Immature natural killer cell (primary cell): Measurements from ENCODE around the gene TNP2. TPM values are rescaled to one million over a fixed set of nuclear protein-coding genes. Genes with fewer than 3 reads are reported as not detected.
"Not testable (repeated sequence)": the region's sequence is repeated elsewhere in the genome, so short reads cannot be mapped to it uniquely, and the experiment has no call there.

Source experiments
- DNase-seq, 3 donors: peaks; one replicate each; pipeline ENCODE4 v3.0.0; 2022; ENCODE audit warnings: mixed read lengths in 1 of 3
- H3K27ac Mint-ChIP-seq, 6 donors: one replicate each; pipeline ENCODE4 v1.8.0; 2020; ENCODE audit warnings: mixed read lengths in 6 of 6, mild to moderate bottlenecking in 5 of 6, inconsistent platforms in 4 of 6, moderate library complexity in 3 of 6
- H3K27me3 Mint-ChIP-seq, 3 donors: one replicate each; pipeline ENCODE4 v1.8.0; 2020 to 2021; ENCODE audit warnings: low read depth in 3 of 3, mild to moderate bottlenecking in 3 of 3, mixed read lengths in 3 of 3, moderate library complexity in 3 of 3, inconsistent platforms in 1 of 3
- H3K36me3 Mint-ChIP-seq, 3 donors: one replicate each; pipeline ENCODE4 v1.8.0; 2020; ENCODE audit warnings: mixed read lengths in 3 of 3, inconsistent platforms in 2 of 3, mild to moderate bottlenecking in 2 of 3
- H3K4me1 Mint-ChIP-seq, 2 donors: one replicate each; pipeline ENCODE4 v1.8.0; 2020; ENCODE audit warnings: inconsistent platforms in 2 of 2, mild to moderate bottlenecking in 2 of 2, mixed read lengths in 2 of 2, moderate library complexity in 1 of 2
- H3K4me3 Mint-ChIP-seq, 5 donors: one replicate each; pipeline ENCODE4 v1.8.0; 2020; ENCODE audit warnings: mild to moderate bottlenecking in 5 of 5, mixed read lengths in 5 of 5, inconsistent platforms in 3 of 5, moderate library complexity in 3 of 5
- H3K9me3 Mint-ChIP-seq, 6 donors: one replicate each; pipeline ENCODE4 v1.8.0; 2020; ENCODE audit warnings: mild to moderate bottlenecking in 6 of 6, mixed read lengths in 6 of 6, inconsistent platforms in 4 of 6, moderate library complexity in 3 of 6
- polyA plus RNA-seq, 3 donors: library from polyadenylated mRNA; unstranded; fragments of 300-500 nt; fragmentation: Illumina TruSeq; gene quantifications; one replicate each; pipeline ENCODE4 v1.2.3, GENCODE V29; 2021

TNP2 gene
- polyA plus RNA-seq, 3 donors from 2014 or later = not detected

DNA sequence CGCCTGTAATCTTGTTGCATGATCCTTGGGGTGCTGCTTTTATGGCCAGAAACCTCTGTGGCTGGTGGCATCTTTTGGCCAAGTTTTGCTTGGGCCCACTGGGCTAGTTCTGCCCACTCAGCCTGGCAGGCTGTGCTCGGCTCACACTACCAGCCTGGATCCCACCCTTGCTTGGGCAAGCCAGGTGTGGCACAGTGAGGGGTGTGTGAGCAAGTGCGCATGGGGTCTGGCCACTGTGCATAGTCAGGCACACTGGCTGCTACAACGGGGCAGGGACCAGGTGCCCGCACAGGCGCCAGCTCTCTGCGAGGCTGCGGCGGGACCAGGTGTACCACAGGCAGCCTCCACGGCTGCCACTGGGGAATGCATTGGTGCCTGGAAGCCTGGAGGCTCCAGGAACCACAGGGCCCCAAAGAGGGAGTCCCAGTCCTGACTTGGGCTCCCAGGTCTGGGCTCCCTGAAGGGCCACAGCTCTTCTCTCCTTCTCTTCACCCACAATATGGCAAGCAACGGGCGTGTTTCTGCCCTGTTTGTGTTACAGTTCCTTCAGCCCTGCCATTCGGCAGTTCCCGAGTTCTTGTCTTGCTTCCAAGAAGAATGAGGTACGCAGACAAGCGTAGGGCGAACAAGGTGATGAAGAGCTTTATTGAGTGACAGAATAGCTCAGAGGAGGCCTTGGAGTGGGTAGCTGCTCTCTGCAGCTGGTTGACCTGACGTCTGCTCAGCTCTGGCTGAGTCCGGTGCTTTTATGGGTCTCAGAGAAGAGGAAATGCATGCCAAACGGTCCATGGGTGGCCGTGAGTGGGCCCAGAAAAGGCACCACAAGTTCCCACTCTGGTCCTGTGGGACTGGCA lies 38.7 kb upstream of the TNP2 start:
- Mint-ChIP-seq H3K4me3 (no peak overlapping the region), H3K4me1 (peaks cover 21 to 22% of the 10 kb centered on the region in 2 donors), H3K36me3 (no peaks in the 10 kb centered on the region), H3K27ac (no peak overlapping the region), H3K9me3 (peaks cover 0 to 2% (median 0%) of the 10 kb centered on the region in 6 donors), H3K27me3 (peaks cover 2 to 17% (median 9%) of the 10 kb centered on the region in 3 donors)
- DNase-seq = no peak

DNA sequence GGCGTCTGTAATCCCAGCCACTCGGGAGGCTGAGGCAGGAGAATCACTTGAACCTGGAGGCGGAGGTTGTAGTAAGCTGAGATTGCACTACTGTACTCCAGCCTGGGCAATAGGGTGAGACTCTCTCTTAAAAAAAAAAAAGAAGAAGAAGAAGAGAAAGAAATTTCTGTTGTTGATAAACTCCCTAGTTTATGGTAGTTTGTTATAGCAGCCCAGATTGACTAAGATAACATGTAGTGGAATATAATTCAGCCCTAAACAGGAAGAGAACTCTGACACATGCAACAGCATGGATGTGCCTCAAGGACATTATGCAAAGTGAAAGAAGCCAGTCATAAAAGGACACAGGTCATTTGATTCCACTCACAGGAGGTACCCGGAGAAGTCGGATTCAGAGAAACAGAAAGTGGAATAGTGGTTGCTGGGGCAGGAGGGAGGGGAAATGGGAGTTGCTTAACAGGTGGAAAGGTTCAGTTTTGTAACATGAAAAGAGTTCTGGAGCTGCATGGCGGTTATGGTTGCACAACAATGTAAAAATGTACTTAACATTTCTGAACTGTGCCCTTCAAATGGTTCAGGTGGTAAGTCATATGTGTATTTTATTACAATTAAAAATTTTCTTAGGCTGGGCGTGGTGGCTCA lies 38.0 kb upstream of the TNP2 start:
- no peak overlapping the region for H3K27ac Mint-ChIP-seq
- H3K27me3 Mint-ChIP-seq = peaks cover 0 to 17% (median 9%) of the 10 kb centered on the region in 3 donors
- DNase-seq = no peak
- H3K9me3 Mint-ChIP-seq = peaks cover 0 to 2% (median 0%) of the 10 kb centered on the region in 6 donors
- H3K4me3 Mint-ChIP-seq = no peak overlapping the region
- no peaks in the 10 kb centered on the region for H3K36me3 Mint-ChIP-seq
- peaks cover 14 to 17% of the 10 kb centered on the region in 2 donors for H3K4me1 Mint-ChIP-seq

DNA sequence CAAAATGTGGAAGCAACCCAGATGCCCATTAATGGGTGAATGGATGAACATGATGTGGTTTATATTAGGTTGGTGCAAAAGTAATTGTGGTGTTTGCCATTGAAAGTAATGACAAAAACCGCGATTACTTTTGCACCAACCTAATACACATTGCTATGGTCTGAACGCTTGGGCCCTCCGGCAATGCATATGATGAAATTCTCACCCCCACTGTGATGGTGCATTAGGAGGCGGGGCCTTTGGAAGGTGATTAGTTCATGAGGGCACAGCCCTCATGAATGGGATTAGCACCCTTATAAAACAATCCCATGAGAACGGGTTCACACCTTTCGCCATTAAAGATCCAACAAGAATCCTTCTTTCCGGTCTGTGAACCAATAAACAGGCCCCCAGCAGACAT lies 37.3 kb upstream of the TNP2 start:
- H3K9me3 Mint-ChIP-seq = peaks cover 0 to 2% (median 0%) of the 10 kb centered on the region in 6 donors
- H3K4me1 Mint-ChIP-seq = peaks cover 8 to 10% of the 10 kb centered on the region in 2 donors
- no peak overlapping the region for H3K4me3 Mint-ChIP-seq
- H3K36me3 Mint-ChIP-seq = no peaks in the 10 kb centered on the region
- no peak overlapping the region for H3K27ac Mint-ChIP-seq
- DNase-seq = no peak
- H3K27me3 Mint-ChIP-seq = peaks cover 0 to 15% (median 9%) of the 10 kb centered on the region in 3 donors

DNA sequence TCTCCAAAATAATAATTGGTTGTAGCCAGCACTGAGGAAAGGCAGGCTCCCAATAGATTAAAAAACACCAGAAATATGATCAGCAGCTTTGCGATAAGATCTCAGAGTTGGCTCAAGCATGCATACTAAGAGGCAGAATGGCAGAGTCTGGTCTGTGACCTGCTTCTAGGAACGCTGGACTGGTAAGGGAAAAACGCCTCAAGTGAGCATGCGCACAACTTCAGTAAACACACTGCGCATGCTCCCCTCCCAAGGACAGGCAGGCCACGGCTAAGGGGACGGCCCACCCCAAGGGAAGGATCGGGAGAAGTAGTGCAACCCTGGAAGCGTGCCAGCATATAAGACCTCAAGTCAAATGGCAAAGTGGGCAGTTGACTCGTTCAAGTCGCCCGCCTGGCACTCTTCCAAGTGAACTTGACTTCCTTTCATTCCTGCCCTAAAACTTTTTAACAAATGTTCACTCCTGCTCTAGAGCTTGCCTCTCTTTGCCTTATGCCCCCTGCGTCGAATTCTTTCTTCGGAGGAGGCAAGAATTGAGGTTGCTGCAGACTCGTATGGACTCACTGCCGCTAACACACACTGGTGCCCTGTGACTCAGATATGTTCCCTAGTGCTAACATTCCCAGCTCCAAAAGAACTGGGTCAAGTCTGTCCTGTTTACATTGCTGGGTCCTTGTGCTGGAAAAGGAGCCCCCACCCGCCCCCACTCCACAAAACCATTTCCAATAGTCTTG lies 34.4 kb upstream of the TNP2 start:
- no peak overlapping the region for H3K27ac Mint-ChIP-seq
- H3K9me3 Mint-ChIP-seq = peaks cover 0 to 2% (median 0%) of the 10 kb centered on the region in 6 donors
- H3K36me3 Mint-ChIP-seq = no peaks in the 10 kb centered on the region
- peaks cover 6 to 16% (median 12%) of the 10 kb centered on the region in 3 donors for H3K27me3 Mint-ChIP-seq
- H3K4me3 Mint-ChIP-seq = no peak overlapping the region
- peaks cover 0 to 2% of the 10 kb centered on the region in 2 donors for H3K4me1 Mint-ChIP-seq
- no peak for DNase-seq

DNA sequence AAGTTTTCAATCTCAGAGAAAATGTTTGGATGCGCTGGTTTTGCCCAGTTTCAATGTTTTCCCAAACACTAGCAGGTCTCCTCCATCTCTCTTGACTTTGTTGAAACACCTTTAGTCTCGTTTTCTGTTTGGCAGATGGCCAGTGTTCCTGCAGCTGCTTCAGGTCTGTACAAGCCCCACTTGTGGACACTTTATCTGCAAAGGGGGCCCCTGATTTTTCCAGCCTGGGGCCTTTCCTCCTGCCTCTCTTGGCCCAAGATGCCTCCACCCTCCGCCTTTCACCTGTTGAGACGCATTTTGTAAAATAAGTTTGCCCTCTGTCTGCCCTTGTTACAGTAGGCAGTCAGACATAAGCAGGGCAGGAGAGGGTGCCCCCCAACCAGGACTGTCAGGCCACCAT lies 33.9 kb upstream of the TNP2 start:
- H3K9me3 Mint-ChIP-seq = peaks cover 0 to 2% (median 0%) of the 10 kb centered on the region in 6 donors
- peaks cover 6 to 20% (median 12%) of the 10 kb centered on the region in 3 donors for H3K27me3 Mint-ChIP-seq
- H3K4me1 Mint-ChIP-seq = peaks cover under 1 to 2% of the 10 kb centered on the region in 2 donors
- DNase-seq = no peak
- H3K36me3 Mint-ChIP-seq = no peaks in the 10 kb centered on the region
- no peak overlapping the region for H3K27ac Mint-ChIP-seq
- no peak overlapping the region for H3K4me3 Mint-ChIP-seq

DNA sequence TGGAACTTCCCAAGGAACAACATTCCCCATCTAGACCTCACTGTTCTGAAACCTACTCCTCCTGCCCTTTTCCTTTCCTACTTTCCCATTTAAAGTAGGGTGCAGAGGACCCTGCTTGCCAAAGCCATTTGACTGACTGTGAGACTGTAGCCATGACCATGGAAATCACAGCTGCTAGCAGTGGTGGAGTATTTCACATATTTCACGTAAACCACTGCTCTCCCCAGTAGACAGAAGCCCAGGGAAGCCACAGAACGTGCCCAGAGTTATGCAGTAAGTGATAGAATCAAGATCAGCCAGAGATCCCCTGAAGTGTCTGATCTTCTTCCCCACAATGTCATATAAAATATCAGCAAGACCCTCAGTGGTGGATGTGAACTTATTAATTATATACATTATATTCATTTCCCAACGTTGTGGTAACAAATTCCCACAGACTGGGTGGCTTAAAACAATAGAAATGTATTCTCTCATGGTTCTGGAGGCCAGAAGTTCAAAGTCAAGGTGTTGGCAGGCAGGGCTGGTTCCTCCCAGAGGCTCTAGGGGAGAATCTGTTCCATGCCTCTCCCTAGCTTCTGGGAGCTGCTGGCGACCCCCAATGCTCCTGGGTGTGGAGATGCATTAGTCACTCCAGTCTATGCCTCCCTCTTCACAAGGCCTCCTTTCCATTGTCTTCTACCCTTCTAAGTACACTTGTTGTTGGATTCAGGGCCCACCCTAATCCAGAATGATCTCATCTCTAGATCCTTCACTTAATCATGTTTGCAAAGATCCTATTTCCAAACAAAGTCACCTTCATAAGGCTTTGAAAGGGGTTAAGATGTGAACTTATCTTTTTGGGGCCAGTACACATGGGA lies 32.7 kb upstream of the TNP2 start:
- Mint-ChIP-seq H3K36me3 (no peaks in the 10 kb centered on the region), H3K9me3 (peaks cover 0 to 2% (median 0%) of the 10 kb centered on the region in 6 donors), H3K4me1 (peaks cover 12 to 13% of the 10 kb centered on the region in 2 donors), H3K27me3 (peaks cover 9 to 26% (median 16%) of the 10 kb centered on the region in 3 donors), H3K4me3 (no peak overlapping the region), H3K27ac (no peak overlapping the region)
- DNase-seq = no peak

DNA sequence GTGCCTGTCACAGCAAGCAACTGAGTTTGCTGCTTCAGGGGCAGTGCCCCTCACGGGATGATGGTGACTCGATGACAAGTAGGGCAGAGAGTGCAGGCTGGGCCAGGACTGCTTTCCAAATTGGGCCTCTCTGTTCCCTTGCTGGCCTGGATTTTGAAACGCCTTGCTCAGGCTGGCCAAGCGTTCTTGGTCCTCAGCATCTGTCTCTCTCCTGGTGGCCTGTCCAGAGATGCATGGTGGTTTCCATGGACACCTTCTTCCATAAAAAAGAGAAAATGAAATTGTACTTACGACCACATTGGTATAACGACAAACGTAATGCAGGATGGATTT lies 31.4 kb upstream of the TNP2 start:
- no peak overlapping the region for H3K27ac Mint-ChIP-seq
- no peaks in the 10 kb centered on the region for H3K36me3 Mint-ChIP-seq
- H3K27me3 Mint-ChIP-seq = peaks cover 9 to 24% (median 14%) of the 10 kb centered on the region in 3 donors
- no peak for DNase-seq
- H3K9me3 Mint-ChIP-seq = peaks cover 0 to 2% (median 0%) of the 10 kb centered on the region in 6 donors
- H3K4me1 Mint-ChIP-seq = peaks cover 19 to 20% of the 10 kb centered on the region in 2 donors
- H3K4me3 Mint-ChIP-seq = no peak overlapping the region

DNA sequence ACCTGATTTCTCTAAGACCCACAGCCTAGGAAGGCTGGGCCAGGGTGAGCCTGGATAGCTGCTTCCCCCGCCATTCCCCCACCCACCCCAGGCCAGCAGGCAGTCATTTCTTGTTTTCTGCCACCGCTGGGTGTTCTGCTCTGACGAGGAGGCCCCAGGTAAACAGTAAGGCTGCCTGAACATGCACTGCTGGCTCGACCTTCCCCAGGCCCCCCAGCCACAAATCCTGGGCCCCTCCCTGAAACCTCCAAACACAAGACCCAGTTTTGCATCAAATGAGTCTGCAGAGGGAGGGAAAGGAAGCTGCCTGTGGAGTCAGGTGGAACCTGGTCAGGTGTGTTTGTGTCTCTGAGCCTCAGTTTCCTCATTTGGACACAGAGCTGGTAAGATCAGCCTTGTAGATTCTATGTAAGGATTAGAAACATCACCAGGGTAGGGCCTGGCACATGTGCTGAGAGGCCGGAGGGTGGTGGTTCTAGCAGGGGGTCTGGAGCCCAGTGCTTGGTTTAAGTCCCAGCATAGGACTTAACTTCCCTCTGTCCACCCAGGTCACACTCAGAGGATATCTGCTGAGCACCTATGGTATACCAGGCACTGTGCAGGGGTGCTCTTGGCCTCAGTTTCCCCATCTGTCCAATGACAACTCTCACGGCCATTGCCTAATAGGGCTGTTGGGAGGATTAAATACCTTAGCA lies 30.9 kb upstream of the TNP2 start:
- H3K27ac Mint-ChIP-seq = no peak overlapping the region
- peaks cover 0 to 2% (median 0%) of the 10 kb centered on the region in 6 donors for H3K9me3 Mint-ChIP-seq
- H3K36me3 Mint-ChIP-seq = no peaks in the 10 kb centered on the region
- H3K4me1 Mint-ChIP-seq = peaks cover 19 to 20% of the 10 kb centered on the region in 2 donors
- H3K4me3 Mint-ChIP-seq = no peak overlapping the region
- DNase-seq = no peak
- peaks cover 9 to 22% (median 19%) of the 10 kb centered on the region in 3 donors for H3K27me3 Mint-ChIP-seq

DNA sequence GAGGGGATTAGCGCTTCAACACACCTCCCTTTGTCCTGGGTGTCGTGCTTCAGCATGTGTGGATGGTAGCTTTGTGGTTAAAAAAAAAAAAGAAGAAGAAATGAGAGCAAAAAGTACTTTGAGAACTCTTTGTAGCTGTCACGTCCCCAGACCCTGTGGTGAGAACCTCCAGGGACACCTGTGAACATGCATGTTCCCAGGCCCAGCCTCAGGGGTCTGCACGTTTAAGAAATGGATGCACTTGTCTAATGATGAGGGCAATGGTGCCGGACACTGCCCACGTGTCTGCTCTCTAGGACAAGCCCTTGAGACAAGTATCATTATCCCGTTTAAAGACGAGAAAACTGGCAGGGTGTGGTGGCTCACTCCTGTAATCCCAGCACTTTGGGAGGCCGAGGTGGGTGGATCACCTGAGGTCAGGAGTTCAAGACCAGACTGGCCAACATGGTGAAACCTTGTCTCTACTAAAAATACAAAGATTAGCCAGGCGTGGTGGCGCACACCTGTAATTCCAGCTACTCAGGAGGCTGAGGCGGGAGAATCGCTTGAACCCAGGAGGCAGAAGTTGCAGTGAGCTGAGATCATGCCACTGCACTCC lies 29.9 kb upstream of the TNP2 start:
- peaks cover 19 to 20% of the 10 kb centered on the region in 2 donors for H3K4me1 Mint-ChIP-seq
- not testable (repeated sequence) for H3K36me3 Mint-ChIP-seq, H3K27ac Mint-ChIP-seq, DNase-seq, H3K4me3 Mint-ChIP-seq, H3K9me3 Mint-ChIP-seq
- H3K27me3 Mint-ChIP-seq = peaks cover 13 to 27% (median 16%) of the 10 kb centered on the region in 3 donors

DNA sequence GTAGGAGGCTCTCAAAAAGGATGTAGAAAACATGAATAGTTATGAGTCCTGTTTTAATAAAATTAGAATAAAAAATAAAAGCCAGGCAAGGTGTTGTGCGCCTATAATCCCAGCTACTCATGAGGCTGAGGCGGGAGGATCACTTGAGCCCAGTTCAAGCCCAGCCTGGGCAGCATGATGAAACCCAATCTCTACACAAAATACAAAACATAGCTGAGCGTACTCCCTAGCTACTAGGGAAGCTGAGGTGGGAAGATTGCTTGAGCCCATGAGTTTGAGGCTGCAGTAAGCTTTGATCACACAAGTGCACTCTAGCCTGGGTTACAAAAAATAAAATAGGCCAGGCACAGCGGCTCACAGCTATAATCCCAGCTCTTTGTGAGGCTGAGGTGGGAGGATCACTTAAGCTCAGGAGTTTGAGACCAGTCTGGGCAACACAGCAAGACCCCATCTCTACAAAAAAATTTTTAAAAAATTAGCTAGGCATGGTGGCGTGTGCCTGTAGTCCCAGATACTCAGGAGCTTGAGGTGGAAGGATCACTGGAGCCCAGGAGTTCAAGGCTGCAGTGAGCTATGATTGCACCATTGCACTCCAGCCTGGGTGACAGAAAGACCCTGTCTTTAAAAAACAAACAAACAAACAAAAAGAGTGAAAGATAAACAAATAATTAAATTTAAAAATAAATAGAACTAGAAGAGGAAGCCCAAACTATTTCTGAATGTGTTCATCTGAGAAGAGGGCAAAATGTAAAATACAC lies 29.2 kb upstream of the TNP2 start:
- no peaks in the 10 kb centered on the region for H3K36me3 Mint-ChIP-seq
- no peak overlapping the region for H3K27ac Mint-ChIP-seq
- no peaks in the 10 kb centered on the region for H3K9me3 Mint-ChIP-seq
- H3K27me3 Mint-ChIP-seq = peaks cover 18 to 33% (median 24%) of the 10 kb centered on the region in 3 donors
- H3K4me1 Mint-ChIP-seq = peaks cover 19 to 20% of the 10 kb centered on the region in 2 donors
- DNase-seq = no peak
- peak overlapping the region in 4 of 5 donors; percentile 46 to 81 (median 71) for H3K4me3 Mint-ChIP-seq

DNA sequence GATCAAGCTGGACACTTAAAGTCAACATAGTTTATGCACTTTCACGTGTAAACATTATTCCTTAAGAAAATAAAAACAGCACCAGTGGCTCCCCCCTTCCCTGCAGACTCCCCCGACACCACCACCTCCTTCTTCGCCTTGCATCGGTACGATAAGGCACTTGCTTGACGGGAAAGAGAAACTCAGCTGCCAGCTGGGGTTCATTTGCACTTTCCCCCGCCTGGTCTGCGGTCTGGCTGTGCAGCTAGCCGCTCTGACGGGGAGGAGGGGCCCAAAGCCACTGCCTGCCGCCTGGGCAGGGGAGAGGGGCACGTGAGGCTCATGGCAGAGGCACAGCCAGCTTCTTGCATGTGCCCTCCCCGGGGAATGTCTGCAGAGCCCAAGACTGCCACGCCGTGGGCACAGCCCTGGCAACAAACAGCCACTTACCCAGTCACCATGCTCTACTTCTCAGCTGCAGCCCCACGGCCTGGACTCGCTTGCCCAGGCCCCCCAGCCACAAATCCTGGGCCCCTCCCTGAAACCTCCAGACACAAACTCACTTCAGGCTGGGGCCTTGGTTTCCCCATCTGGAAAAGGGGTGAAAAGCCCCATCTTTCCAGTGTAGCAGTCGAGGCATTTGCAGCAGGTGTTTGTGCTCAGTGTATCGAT lies 28.5 kb upstream of the TNP2 start:
- Mint-ChIP-seq H3K27ac (peak overlapping the region in 1 of 6 donors; percentile 3), H3K36me3 (no peaks in the 10 kb centered on the region), H3K4me1 (peaks cover 19 to 20% of the 10 kb centered on the region in 2 donors), H3K27me3 (peaks cover 25 to 39% (median 27%) of the 10 kb centered on the region in 3 donors), H3K4me3 (peak overlapping the region; percentile 67 to 81 (median 74)), H3K9me3 (no peaks in the 10 kb centered on the region)
- DNase-seq = peak; percentile 80 to 83 (median 83)
